Spleen (tissue), 3 donors: ENCODE measurements around the gene EFCAB11.

Experiments
- POLR2A ChIP-seq, 3 donors: fragments of 450-650 bp; IDR thresholded peaks; one replicate each; pipeline ENCODE4 v1.5.1; 2017; ENCODE audit warnings: antibody characterized with exemption in 3 of 3, mild to moderate bottlenecking in 1 of 3
- POLR2AphosphoS5 ChIP-seq, 3 donors: sonication (generic); formaldehyde crosslinking; IDR thresholded peaks; one replicate each; pipeline ENCODE4 v1.5.1; 2017; ENCODE audit warnings: antibody characterized with exemption in 3 of 3

DNA sequence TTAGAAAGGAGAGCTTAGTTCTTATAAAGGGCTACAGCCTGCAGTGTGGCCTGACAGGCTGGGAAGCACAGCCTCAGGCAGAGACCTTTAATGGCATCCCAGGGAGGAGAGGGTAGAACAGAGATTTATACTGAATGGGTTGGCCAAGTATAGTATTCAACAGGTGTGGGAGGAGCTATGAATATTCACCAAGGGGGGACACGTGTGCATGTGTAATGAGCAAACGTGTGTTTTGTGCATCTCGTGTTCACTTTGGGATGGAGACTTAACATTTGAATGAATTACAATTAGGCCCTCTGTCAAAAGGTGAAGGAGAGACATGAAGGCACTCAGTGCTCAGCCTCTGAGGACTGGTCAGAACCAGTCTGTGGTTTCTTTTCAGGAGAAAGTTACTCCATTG lies 6.4 kb upstream of the EFCAB11 start:
- TF ChIP-seq POLR2AphosphoS5 (IDR thresholded peaks at IDR 0.05) (no peak), POLR2A (IDR thresholded peaks at IDR 0.05) (no peak)
